Endothelial cell of umbilical vein (primary cell): ENCODE measurements around the gene SMC1B. TPM values are rescaled to one million over a fixed set of nuclear protein-coding genes. Genes with fewer than 3 reads are reported as not detected.

Experiments used
- BruUV-seq: library from RNA; stranded (reverse); fragments of 400-500 nt; replicated peaks from 2 replicates; lab custom pipeline; 2021; lab: Mats Ljungman, UMichigan
- CTCF ChIA-PET: fragments of 300-600, 350-600 bp; sonication (Branson Sonifier 250); formaldehyde crosslinking; loops from one replicate; lab custom pipeline; 2021; ENCODE audit warnings: antibody characterized with exemption, inconsistent platforms; lab: Charles Lee
- POLR2A ChIA-PET: fragments of 300-600, 350-600 bp; sonication (Branson Sonifier 250); formaldehyde crosslinking; loops from one replicate; lab custom pipeline; 2021; ENCODE audit warnings: antibody characterized with exemption, inconsistent platforms; lab: Charles Lee
- DNase-seq: peaks from one replicate; pipeline ENCODE4 v3.0.0-alpha.2; 2011; ENCODE audit warnings: low read depth, low spot score
- FAIRE-seq: peaks from 2 replicates; lab custom pipeline; 2011; peaks lifted over from hg19 to GRCh38; lab: Jason Lieb, UNC
- H2AFZ ChIP-seq: 2 replicates; pipeline ENCODE4 v1.6.0; 2012; ENCODE audit warnings: low read depth, low read length, control low read depth, inconsistent platforms
- H3K27ac ChIP-seq: 2 replicates; pipeline ENCODE4 v1.5.1; 2011; ENCODE audit warnings: low read depth, mild to moderate bottlenecking, control low read depth, low read length, moderate library complexity; ENCODE audit not compliant: insufficient read depth
- H3K27me3 ChIP-seq, 2 experiments: 2 replicates each; pipeline versions ENCODE4 v1.6.0 to v1.6.1; 2011; ENCODE audit warnings: low read length in 2 of 2, mixed read lengths in 1 of 2; ENCODE audit not compliant: control insufficient read depth in 2 of 2, insufficient read depth in 2 of 2
- H3K36me3 ChIP-seq, 2 experiments: 2 replicates in 1 of 2; 3 replicates in 1 of 2; pipeline ENCODE4 v1.5.1; 2011; ENCODE audit warnings: low read length in 2 of 2, mild to moderate bottlenecking in 1 of 2, moderate library complexity in 1 of 2; ENCODE audit not compliant: control insufficient read depth in 2 of 2, insufficient read depth in 2 of 2; ENCODE audit errors: extremely low read depth in 1 of 2
- H3K4me1 ChIP-seq: 3 replicates; pipeline ENCODE4 v1.5.1; 2011; ENCODE audit warnings: mild to moderate bottlenecking, low read length; ENCODE audit not compliant: control insufficient read depth, insufficient read depth; ENCODE audit errors: extremely low read depth
- H3K4me2 ChIP-seq: 2 replicates; pipeline ENCODE4 v1.6.1; 2011; ENCODE audit warnings: low read length, control low read depth, mixed read lengths; ENCODE audit not compliant: insufficient read depth
- H3K4me3 ChIP-seq, 3 experiments: fragments of 200-600 bp in 1 of 3; sonication (generic), shearing (Covaris generic) in 1 of 3; replicated peaks in 1 of 3; 2 replicates each; pipeline ENCODE4 v1.5.1; 2011 to 2016; ENCODE audit warnings: control low read depth in 3 of 3, low read length in 3 of 3, mild to moderate bottlenecking in 2 of 3, inconsistent platforms in 1 of 3, low read depth in 1 of 3, moderate library complexity in 1 of 3; ENCODE audit not compliant: insufficient read depth in 1 of 3
- H3K79me2 ChIP-seq: 2 replicates; pipeline ENCODE4 v1.6.0; 2012; ENCODE audit warnings: low read length, inconsistent platforms; ENCODE audit not compliant: control insufficient read depth, insufficient read depth
- H3K9ac ChIP-seq: replicated peaks from 2 replicates; pipeline ENCODE3; 2011; ENCODE audit warnings: low read length, control low read depth; ENCODE audit not compliant: insufficient read depth; ENCODE audit errors: extremely low read depth
- H3K9me1 ChIP-seq: replicated peaks from 3 replicates; pipeline ENCODE4 v1.6.0; 2011; ENCODE audit warnings: mild to moderate bottlenecking, low read length; ENCODE audit not compliant: control insufficient read depth, insufficient read depth; ENCODE audit errors: extremely low read depth
- H3K9me3 ChIP-seq: replicated peaks from 2 replicates; pipeline ENCODE4 v1.5.1; 2012; ENCODE audit warnings: low read length, inconsistent platforms; ENCODE audit not compliant: control insufficient read depth, insufficient read depth
- H4K20me1 ChIP-seq: replicated peaks from 2 replicates; pipeline ENCODE3; 2011; ENCODE audit warnings: mild to moderate bottlenecking, low read length; ENCODE audit not compliant: control insufficient read depth, insufficient read depth; ENCODE audit errors: extremely low read depth
- CTCF ChIP-seq, 2 donors: IDR thresholded peaks; 1 replicate in 1 of 2; 2 replicates in 1 of 2; pipeline ENCODE4 v1.5.1; 2011; ENCODE audit warnings: low read length in 2 of 2, mild to moderate bottlenecking in 2 of 2, moderate library complexity in 2 of 2, control low read depth in 1 of 2, inconsistent platforms in 1 of 2, low read depth in 1 of 2; ENCODE audit not compliant: insufficient read depth in 1 of 2; ENCODE audit errors: extremely low read depth in 1 of 2
- EZH2 ChIP-seq: IDR thresholded peaks from 2 replicates; pipeline ENCODE4 v1.6.1; 2012; ENCODE audit warnings: borderline replicate concordance, low read depth, mild to moderate bottlenecking, moderate library complexity, low read length, inconsistent platforms; ENCODE audit not compliant: severe bottlenecking
- FOS ChIP-seq: IDR thresholded peaks from 2 replicates; pipeline ENCODE4 v1.6.1; 2011; ENCODE audit warnings: mild to moderate bottlenecking, low read length, moderate library complexity, borderline replicate concordance; ENCODE audit not compliant: insufficient read depth
- GATA2 ChIP-seq: IDR thresholded peaks from 2 replicates; pipeline ENCODE4 v1.7.0; 2011; ENCODE audit warnings: low read depth, mild to moderate bottlenecking, moderate library complexity, mixed read lengths, low read length; ENCODE audit not compliant: insufficient read length, insufficient read depth
- JUN ChIP-seq: IDR thresholded peaks from 2 replicates; pipeline ENCODE4 v1.6.1; 2011; ENCODE audit warnings: borderline replicate concordance, low read depth; ENCODE audit not compliant: insufficient read length, insufficient read depth
- MAX ChIP-seq: IDR thresholded peaks from 2 replicates; pipeline ENCODE4 v1.6.1; 2011; ENCODE audit not compliant: insufficient read depth, insufficient read length
- MYC ChIP-seq: IDR thresholded peaks from one replicate; pipeline ENCODE4 v1.6.1; 2011; ENCODE audit warnings: mild to moderate bottlenecking, low read depth, low read length
- POLR2A ChIP-seq: IDR thresholded peaks from 2 replicates; pipeline ENCODE4 v1.6.1; 2012; ENCODE audit warnings: low read depth, mild to moderate bottlenecking, control low read depth, low read length
- POLR2AphosphoS5 ChIP-seq: IDR thresholded peaks from 2 replicates; pipeline ENCODE4 v1.6.1; 2012; ENCODE audit warnings: low read depth, mild to moderate bottlenecking, control low read depth, low read length, moderate library complexity; ENCODE audit not compliant: insufficient read depth
- dilution Hi-C: fragments of 300-500 bp; cut with MboI; formaldehyde crosslinking; loops from one replicate; pipeline ENCODE4 v1.15.0; 2019; ENCODE audit warnings: low sequenced_read_pairs; ENCODE audit not compliant: extremely low pct_ligation_motif_present
- intact Hi-C: fragments of 100-400 bp; cut with micrococcal nuclease; formaldehyde crosslinking; loops from one replicate; pipeline ENCODE4 v1.10.0; 2022
- polyA plus RNA-seq, 4 experiments: library from polyadenylated mRNA; depleted of rRNA in 3 of 4; stranded (reverse) in 3 of 4; unstranded in 1 of 4; fragments of >200 nt; gene quantifications; 2 replicates each; pipeline versions ENCODE4 v1.2.1 to v1.2.3, GENCODE V29; 2011 to 2012; ENCODE audit warnings: missing spikeins in 1 of 4
- total RNA-seq: library from RNA; stranded (reverse); gene quantifications from 2 replicates; pipeline ENCODE4 v1.2.3, GENCODE V29; 2021

SMC1B gene
- total and polyA plus RNA-seq, 2 donors (not counting 3 experiments of a cell fraction or from before 2014, with no cell fraction given): 0.07 TPM; not detected in 1

GRCh38 chr22:45340323-45340722, 73.1 kb downstream of the SMC1B start:
- Histone ChIP-seq H3K4me3 (no peak overlapping the region), H3K4me2 (no peak overlapping the region), H4K20me1 (no peaks in the 10 kb centered on the region), H3K79me2 (no peaks in the 10 kb centered on the region), H3K9me3 (no peaks in the 10 kb centered on the region), H3K4me1 (peaks cover 25% of the 10 kb centered on the region), H3K27me3 (no peaks in the 10 kb centered on the region), H2AFZ (no peak overlapping the region), H3K9ac (no peak overlapping the region), H3K27ac (no peak overlapping the region), H3K36me3 (peaks cover 3 to 14% of the 10 kb centered on the region in 2 experiments), H3K9me1 (no peaks in the 10 kb centered on the region)
- DNase-seq: no peak
- FAIRE-seq: no peak
- dilution Hi-C loops (no loop called here), intact Hi-C loops (no loop called here)
- POLR2A ChIA-PET: no interaction called here
- CTCF ChIA-PET: no interaction called here
- no peak for TF ChIP-seq POLR2A
- TF ChIP-seq FOS: no peak
- no peak for TF ChIP-seq MYC
- no peak for TF ChIP-seq MAX
- TF ChIP-seq GATA2: no peak
- no peak for TF ChIP-seq EZH2
- TF ChIP-seq POLR2AphosphoS5: no peak
- TF ChIP-seq CTCF (IDR thresholded peaks at IDR 0.05; ENCODE audit: extremely low read depth in 1 of 2, insufficient read depth in 1 of 2, low read depth in 1 of 2, low read length in 2 of 2): no peak
- TF ChIP-seq JUN: no peak
- BruUV-seq: no TSS peak
